Aorta (tissue), 5 donors: ENCODE results near the gene MTCH1. TPM values are rescaled to one million over a fixed set of nuclear protein-coding genes. Genes with fewer than 3 reads are reported as not detected.

Source experiments
- ATAC-seq: fragments of 200-7000 bp; cut with Tn5 transposase; one replicate; pipeline ENCODE4 v1.9.1; 2022; ENCODE audit warnings: moderate library complexity; ENCODE audit not compliant: low FRiP score
- DNase-seq, 2 donors: peaks; one replicate each; pipeline ENCODE4 v3.0.0-alpha.2; 2020
- H3K27ac ChIP-seq, 2 donors: one replicate each; pipeline ENCODE4 v1.5.1; 2013; ENCODE audit warnings: low read length in 2 of 2, mild to moderate bottlenecking in 2 of 2, moderate library complexity in 2 of 2, control low read depth in 1 of 2, inconsistent platforms in 1 of 2, low read depth in 1 of 2
- H3K27me3 ChIP-seq, 2 donors: one replicate each; pipeline ENCODE4 v1.6.1; 2013; ENCODE audit warnings: control low read depth in 1 of 2, low read length in 1 of 2, mild to moderate bottlenecking in 1 of 2, moderate library complexity in 1 of 2; ENCODE audit not compliant: insufficient read depth in 2 of 2, control insufficient read depth in 1 of 2
- H3K36me3 ChIP-seq, 2 donors: one replicate each; pipeline ENCODE4 v1.6.1; 2013; ENCODE audit warnings: control low read depth in 1 of 2, low read length in 1 of 2, mild to moderate bottlenecking in 1 of 2; ENCODE audit not compliant: insufficient read depth in 2 of 2, control insufficient read depth in 1 of 2
- H3K4me1 ChIP-seq, 2 donors: one replicate each; pipeline ENCODE4 v1.6.1; 2013; ENCODE audit warnings: low read length in 2 of 2, control low read depth in 1 of 2, mild to moderate bottlenecking in 1 of 2, moderate library complexity in 1 of 2; ENCODE audit not compliant: insufficient read depth in 2 of 2, control insufficient read depth in 1 of 2
- H3K4me3 ChIP-seq, 2 donors: one replicate each; pipeline ENCODE4 v1.5.1; 2013; ENCODE audit warnings: low read length in 2 of 2, control low read depth in 1 of 2, mild to moderate bottlenecking in 1 of 2
- H3K9me3 ChIP-seq: one replicate; pipeline ENCODE4 v1.6.1; 2013; ENCODE audit warnings: mild to moderate bottlenecking, low read length; ENCODE audit not compliant: control insufficient read depth
- WGBS, 2 donors: extraction: QIAGEN DNeasy Blood & Tissue Kit; methylation state at CpG; one replicate each; pipeline ENCODE4 v1.1.7; 2013; 5-methylcytosine and 5-hydroxymethylcytosine counted together
- intact Hi-C, 2 donors: fragments of 100-400 bp; cut with DNase I; formaldehyde crosslinking; loops; one replicate each; pipeline versions ENCODE4 v1.14.2 to v1.15.0; 2022
- polyA plus RNA-seq, 2 donors: library from polyadenylated mRNA; stranded (reverse); fragments of 200-250 nt; gene quantifications; one replicate each; pipeline ENCODE4 v1.2.3, GENCODE V29; 2013
- total RNA-seq, 2 donors: library from RNA; stranded (reverse); fragmentation: NEBNext Ultra II Directional; extraction: Animal tissue kit (Norgen Biotek cat#: 25700); gene quantifications; one replicate each; pipeline ENCODE4 v1.2.1, GENCODE V29; 2021
- donor health status: healthy with polysubstance abuse.
- donor health status: Bipolar disorder and iron deficiency.
- donor health status: DM: no; HTN: no; CAD: no.
- donor health status: DM: no; HTN: no; CAD: no.
- donor health status: DM: yes; HTN: yes; CAD: no.

Gene MTCH1
- total and polyA plus RNA-seq, 4 donors = 152 to 193 (median 175) TPM

GRCh38 chr6:36962874-36963273 lies 23.1 kb downstream of the MTCH1 start:
- intact Hi-C loops = no loop called here
- Histone ChIP-seq H3K4me1 (no peaks in the 10 kb centered on the region), H3K27me3 (no peaks in the 10 kb centered on the region), H3K9me3 (no peaks in the 10 kb centered on the region), H3K27ac (no peak overlapping the region), H3K4me3 (no peak overlapping the region), H3K36me3 (peaks cover 0 to 3% of the 10 kb centered on the region in 2 donors)
- DNase-seq (peak; percentile 87 to 90), ATAC-seq (no peak)
- WGBS, 2 donors = 85 to 88% methylated on average over 12 of the region's 12 CpGs

DNA sequence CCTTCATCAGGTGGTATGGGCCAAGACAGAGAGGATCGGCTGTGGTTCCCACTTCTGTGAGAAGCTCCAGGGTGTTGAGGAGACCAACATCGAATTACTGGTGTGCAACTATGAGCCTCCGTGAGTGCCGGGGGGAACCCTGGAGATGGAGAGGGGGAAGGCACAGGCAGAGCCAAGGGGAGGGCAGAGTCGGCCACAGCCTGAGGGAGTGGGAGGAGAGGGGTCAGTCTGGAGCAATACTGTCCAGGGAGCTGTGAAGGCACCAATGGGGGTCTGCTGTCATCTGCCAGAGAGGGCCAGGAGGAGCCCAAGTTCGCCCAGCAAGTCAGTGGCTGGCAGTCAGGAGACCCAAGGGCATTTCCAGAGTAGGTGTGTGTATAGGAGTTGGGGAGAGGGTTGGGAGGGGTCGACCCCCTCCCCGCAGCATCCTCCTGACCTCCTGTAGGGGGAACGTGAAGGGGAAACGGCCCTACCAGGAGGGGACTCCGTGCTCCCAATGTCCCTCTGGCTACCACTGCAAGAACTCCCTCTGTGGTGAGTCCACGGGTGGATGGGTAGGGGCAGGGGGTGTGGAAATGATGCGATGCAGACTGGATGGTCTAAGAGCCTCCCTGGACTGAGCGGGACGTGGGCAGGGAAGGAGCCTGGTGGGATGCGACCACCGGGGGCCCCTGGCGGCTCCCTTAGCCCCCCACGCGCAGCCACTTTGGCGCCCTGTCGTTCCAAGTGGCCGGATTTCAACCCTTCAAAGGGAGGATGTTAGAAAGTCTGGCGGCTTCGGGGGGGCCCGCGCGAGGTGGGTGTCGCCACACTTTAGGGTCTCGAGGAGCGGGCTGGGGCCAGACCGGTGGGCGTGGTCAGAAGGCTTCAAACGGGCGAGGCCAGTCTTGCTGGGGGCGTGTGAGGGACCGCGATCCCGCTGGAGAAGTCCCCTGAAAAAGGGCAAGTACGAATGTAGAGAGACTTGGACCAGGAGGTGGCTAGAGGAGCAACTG lies 24.3 kb downstream of the MTCH1 start:
- 72 to 73% methylated on average over 40 of the region's 40 CpGs for whole genome bisulfite sequencing, 2 donors
- Histone ChIP-seq H3K36me3 (no peaks in the 10 kb centered on the region), H3K27me3 (no peaks in the 10 kb centered on the region), H3K27ac (no peak overlapping the region), H3K4me1 (no peaks in the 10 kb centered on the region), H3K4me3 (no peak overlapping the region), H3K9me3 (no peaks in the 10 kb centered on the region)
- intact Hi-C loops = no loop called here
- no peak for ATAC-seq
- peak in 1 of 2 donors; percentile 72 for DNase-seq

- no peak overlapping the region for H3K4me3 ChIP-seq
- ATAC-seq (no peak), DNase-seq (no peak)
- H3K9me3 ChIP-seq = no peaks in the 10 kb centered on the region
- 90 to 92% methylated on average over 17 of the region's 17 CpGs for WGBS, 2 donors
- no peaks in the 10 kb centered on the region for H3K27me3 ChIP-seq
- no peak overlapping the region for H3K27ac ChIP-seq
- no peaks in the 10 kb centered on the region for H3K36me3 ChIP-seq
- no peaks in the 10 kb centered on the region for H3K4me1 ChIP-seq
- intact Hi-C loops = no loop called here
Measured at GRCh38 chr6:36959555-36960250, 26.3 kb downstream of the MTCH1 start.

DNA sequence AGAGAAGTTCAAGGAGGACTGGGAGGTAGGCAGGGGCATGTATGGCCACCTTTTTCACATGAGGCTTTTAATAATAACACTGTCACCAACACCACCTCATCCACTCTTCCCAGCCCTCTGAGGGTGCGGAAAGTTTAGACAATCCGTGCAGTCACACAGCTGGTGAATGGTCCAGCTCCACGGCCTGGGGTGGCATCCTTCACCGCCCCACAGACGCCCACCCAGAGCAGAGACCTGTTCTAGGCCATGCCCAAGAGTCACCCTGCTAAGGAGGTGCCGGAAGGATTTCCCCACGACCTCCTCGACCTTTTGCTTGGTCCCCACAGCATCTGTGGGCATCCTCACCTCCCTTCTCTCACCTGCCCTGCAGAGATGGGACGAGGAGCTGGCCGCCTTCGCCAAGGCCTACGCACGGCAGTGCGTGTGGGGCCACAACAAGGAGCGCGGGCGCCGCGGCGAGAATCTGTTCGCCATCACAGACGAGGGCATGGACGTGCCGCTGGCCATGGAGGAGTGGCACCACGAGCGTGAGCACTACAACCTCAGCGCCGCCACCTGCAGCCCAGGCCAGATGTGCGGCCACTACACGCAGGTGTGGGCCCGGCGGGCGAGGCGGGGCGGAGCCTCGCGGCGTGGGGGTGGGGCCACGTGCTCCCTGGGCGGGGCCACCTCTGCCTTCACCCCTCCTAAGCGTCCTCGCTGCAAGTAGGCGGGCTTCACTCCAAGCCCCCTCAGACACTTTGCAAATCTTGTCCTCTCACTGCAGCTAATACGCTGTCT lies 27.0 kb downstream of the MTCH1 start:
- ATAC-seq (no peak), DNase-seq (no peak)
- intact Hi-C loops = no loop called here
- Histone ChIP-seq H3K4me1 (no peaks in the 10 kb centered on the region), H3K27me3 (no peaks in the 10 kb centered on the region), H3K36me3 (no peaks in the 10 kb centered on the region), H3K27ac (no peak overlapping the region), H3K9me3 (no peaks in the 10 kb centered on the region), H3K4me3 (no peak overlapping the region)
- 85 to 86% methylated on average over 42 to 44 of the region's 44 CpGs for WGBS, 2 donors

DNA sequence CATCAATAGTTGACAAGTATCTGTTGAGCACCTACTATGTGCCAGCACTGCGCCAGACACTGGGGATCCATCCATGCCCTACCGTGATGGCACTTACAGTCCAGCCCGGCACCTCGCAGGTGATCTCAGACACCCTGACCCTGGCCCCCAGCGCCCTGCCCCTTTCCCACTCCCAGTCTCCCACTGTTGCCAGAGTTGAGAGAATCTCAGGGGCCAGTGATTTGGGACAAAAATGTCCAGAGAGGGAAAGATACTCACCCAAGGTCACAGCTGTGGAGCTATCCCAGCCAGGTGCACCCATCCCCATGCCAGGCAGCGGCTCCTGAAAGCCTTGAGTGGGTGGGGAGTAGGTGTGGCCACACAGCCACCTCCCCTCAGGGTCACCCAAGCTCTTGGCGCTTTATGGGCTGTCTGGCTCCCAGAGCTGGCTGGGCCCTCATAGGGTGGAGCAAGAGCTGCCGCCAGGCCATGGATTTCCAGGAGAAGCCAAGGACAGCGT lies 28.2 kb downstream of the MTCH1 start:
- no peaks in the 10 kb centered on the region for H3K4me1 ChIP-seq
- no peak overlapping the region for H3K4me3 ChIP-seq
- ATAC-seq (no peak), DNase-seq (peak in 1 of 2 donors; percentile 57)
- no peaks in the 10 kb centered on the region for H3K27me3 ChIP-seq
- no peaks in the 10 kb centered on the region for H3K9me3 ChIP-seq
- WGBS, 2 donors = 93 to 94% methylated on average over 9 of the region's 9 CpGs
- intact Hi-C loops = no loop called here
- H3K36me3 ChIP-seq = no peaks in the 10 kb centered on the region
- H3K27ac ChIP-seq = no peak overlapping the region

DNA sequence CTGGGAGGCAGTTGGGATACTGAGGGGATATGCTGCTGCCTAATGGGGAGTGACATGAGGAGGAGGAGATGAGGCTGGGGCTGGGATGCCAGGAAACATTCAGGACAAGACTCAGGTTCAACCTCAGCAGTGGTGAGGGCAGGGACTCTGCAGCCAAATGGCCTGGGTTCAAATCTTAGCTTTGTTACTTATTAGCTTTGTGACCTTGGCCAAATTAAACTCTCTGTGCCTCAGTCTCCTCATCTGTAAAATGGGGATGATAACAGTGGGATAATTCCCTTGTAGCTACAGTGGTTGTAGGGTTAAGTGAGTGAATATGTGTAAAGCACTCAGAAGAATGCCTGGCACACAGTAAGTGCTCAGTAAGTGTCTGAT lies 29.6 kb downstream of the MTCH1 start:
- intact Hi-C loops = no loop called here
- Histone ChIP-seq H3K4me3 (no peak overlapping the region), H3K4me1 (no peaks in the 10 kb centered on the region), H3K27me3 (no peaks in the 10 kb centered on the region), H3K27ac (no peak overlapping the region), H3K36me3 (no peaks in the 10 kb centered on the region), H3K9me3 (no peaks in the 10 kb centered on the region)
- DNase-seq = no peak
- ATAC-seq = no peak

- no peaks in the 10 kb centered on the region for H3K4me1 ChIP-seq
- no peak overlapping the region for H3K27ac ChIP-seq
- no peak overlapping the region for H3K4me3 ChIP-seq
- no peaks in the 10 kb centered on the region for H3K9me3 ChIP-seq
- peak in 1 of 2 donors; percentile 64 for DNase-seq
- no peak for ATAC-seq
- no peaks in the 10 kb centered on the region for H3K27me3 ChIP-seq
- no peaks in the 10 kb centered on the region for H3K36me3 ChIP-seq
- intact Hi-C loops = no loop called here
- WGBS, 2 donors = 84 to 85% methylated on average over 9 of the region's 9 CpGs
Measured at GRCh38 chr6:36955671-36956445, 30.1 kb downstream of the MTCH1 start.

GRCh38 chr6:36955136-36955535 lies 30.9 kb downstream of the MTCH1 start:
- no peaks in the 10 kb centered on the region for H3K4me1 ChIP-seq
- H3K36me3 ChIP-seq = no peaks in the 10 kb centered on the region
- H3K4me3 ChIP-seq = no peak overlapping the region
- ATAC-seq = no peak
- intact Hi-C loops = no loop called here
- no peaks in the 10 kb centered on the region for H3K27me3 ChIP-seq
- H3K27ac ChIP-seq = no peak overlapping the region
- peak in 1 of 2 donors; percentile 28 for DNase-seq
- WGBS, 2 donors = 83 to 87% methylated on average over 6 of the region's 6 CpGs
- H3K9me3 ChIP-seq = no peaks in the 10 kb centered on the region
